GM18502 (cell line): ENCODE results near the gene TPM4.
"Not testable (repeated sequence)": the region's sequence is repeated elsewhere in the genome, so short reads cannot be mapped to it uniquely, and the experiment has no call there.

Experiments used
- ATAC-seq: cut with Tn5 transposase; IDR thresholded peaks from one replicate; pipeline ENCODE4 v1.9.1; 2021; ENCODE audit warnings: mild to moderate bottlenecking; ENCODE audit not compliant: unreplicated experiment, poor library complexity

Gene TPM4

DNA sequence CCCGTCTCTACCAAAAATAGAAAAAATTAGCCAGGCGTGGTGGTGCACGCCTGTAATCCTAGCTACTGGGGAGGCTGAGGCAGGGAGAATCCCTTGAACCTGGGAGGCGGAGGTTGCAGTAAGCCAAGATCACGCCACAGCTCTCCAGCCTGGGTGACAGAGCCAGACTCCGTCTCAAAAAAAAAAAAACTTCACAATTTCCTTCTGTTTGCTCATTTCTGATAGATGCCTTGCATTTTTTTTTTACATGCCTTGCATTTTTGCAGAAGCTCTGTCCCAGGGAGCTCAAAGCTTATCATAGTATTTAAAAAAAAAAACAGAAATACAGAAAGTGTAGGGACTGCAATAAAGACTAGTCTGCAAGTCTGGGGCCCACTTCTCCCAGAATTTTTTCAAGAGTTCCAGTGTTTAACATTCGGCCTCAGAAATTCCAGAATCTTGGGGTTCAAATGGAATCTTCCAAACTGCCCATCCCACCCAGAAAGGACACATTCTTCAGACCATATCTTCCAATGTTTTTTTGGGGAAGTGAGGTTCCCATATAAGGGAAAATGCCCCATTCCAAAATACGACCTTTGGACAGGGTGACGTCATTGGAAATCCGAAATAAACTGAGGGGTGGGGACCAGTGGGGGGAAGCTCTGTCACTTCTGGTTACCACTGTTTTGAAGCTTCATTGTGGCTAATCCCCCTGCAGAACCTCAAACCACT lies 18.2 kb downstream of the TPM4 start:
- no peak for ATAC-seq

DNA sequence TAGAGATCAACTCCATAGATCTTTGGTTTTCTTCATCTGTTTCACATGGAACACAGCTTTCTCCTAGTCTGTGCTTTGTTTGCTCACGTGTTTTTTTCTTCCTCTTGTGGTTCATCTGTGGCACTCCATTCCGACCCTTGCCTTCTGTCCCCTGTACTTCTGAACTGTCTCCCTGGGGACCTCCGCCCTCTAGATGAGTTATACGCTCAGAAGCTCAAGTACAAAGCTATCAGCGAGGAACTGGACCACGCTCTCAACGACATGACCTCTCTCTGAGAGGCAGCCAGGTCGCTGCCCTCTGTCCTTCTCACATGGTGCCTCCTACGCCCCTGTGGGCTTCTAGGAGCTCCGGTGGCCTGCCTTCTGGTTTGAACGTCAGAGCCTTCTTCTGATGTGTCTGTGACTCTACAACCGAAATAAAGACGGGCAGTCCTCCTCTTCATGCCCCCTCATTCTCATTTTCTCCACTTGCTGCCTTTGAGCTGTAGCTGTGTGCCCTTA lies 18.8 kb downstream of the TPM4 start:
- no peak for ATAC-seq

DNA sequence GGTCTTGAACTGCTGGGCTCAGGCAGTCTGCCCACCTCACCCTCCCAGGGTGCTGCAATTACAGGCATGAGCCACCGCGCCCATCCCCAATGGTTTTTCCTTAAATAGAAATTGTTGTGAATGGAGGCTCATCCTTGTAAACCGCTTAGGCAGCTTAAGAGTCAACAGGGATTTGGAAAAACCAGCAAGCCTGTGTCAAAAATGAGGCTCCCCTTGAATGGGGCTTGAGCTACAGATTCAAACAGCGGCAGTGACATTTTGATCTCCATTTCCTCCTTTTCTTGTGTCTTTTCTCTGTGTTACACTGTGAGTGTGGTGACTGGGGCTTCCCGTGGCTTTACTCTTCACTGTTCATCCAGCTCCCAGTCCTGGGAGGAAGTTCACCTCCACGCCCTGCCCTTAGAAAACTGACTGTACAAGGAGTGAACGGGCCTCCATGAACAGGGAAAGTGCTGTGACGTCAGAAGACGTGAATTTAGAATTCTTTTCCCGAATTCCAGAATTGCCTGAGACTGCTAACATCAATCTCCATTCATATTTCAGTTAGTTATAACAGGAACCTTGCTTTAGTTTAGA lies 20.1 kb downstream of the TPM4 start:
- ATAC-seq = no peak

DNA sequence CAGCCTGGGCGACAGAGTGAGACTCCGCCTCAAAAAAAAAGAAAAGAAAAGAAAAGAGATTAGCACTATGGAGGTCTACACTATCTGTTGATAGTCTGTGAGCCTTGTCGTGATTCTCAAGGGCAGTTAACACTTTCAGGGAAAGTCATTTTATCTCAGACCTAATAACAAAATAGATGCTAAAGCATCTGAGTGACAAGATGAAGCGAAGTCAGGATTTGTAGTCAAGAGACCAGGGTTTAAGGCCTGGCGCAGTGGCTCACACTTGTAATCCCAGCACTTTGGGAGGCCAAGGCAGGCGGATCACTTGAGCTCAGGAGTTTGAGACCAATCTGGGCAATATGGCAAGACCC lies 22.1 kb downstream of the TPM4 start:
- ATAC-seq = no peak

DNA sequence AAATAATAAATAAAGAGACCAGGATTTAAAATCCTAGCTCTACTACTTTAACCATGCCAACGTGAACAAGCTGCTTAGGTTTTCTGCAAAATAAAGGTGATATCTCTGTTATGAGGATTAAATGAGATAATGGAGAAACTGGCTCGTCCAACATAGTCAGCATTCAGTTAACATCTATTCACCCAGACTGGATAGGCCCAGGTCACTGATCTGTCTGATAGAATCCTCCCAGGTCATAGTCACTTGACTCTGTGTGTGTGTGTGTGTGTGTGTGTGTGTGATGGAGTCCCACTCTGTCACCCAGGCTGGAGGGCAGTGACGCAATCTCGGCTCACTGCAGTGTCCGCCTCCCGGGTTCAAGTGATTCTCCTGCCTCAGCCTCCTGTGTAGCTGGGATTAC lies 22.5 kb downstream of the TPM4 start:
- no peak for ATAC-seq

DNA sequence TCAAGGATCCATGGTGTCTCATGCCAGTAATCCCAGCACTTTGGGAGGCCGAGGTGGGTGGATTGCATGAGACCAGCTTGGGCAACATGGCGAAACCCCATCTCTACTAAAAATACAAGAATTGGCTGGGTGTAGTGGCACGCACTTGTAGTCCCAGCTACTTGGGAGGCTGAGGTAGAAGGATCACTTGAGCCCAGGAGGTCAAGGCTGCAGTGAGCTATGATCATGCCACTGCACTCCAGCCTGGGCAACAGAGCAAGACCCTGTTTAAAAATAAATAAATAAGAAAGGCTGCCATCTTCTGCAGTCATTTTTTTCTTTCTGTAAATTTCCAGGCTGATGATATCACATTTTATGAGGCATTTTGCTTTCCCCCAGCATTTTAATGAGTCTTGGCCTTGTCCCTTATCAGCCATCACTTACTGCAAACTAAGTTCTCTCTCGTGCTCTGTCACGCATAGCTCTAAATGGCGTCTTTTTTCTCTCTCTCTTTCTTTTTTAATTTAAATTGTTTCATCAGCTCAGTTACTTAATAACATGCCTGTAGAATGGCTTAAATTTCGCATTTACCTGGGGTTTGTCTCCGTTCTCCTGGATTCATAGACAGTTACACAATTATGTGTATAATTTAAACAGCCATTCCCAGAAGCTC lies 23.1 kb downstream of the TPM4 start:
- not testable (repeated sequence) for ATAC-seq

DNA sequence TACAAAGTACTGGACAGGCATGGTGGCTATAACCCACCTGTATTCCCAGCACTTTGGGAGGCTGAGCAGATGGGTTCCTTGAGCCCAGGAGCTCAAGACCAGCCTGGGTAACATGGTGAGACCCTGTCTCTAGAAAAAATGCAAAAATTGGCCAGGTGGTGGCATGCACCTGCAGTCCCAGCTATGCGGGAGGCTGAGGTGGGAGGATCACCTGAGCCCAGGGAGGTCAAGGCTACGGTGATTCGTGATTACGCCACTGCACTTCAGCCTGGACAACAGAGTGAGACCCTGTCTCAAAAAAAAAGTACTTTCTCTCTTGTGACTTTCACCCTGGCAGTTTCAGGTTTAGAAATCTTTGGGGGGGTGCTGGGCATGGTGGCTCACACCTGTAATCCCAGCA lies 24.2 kb downstream of the TPM4 start:
- ATAC-seq = no peak

DNA sequence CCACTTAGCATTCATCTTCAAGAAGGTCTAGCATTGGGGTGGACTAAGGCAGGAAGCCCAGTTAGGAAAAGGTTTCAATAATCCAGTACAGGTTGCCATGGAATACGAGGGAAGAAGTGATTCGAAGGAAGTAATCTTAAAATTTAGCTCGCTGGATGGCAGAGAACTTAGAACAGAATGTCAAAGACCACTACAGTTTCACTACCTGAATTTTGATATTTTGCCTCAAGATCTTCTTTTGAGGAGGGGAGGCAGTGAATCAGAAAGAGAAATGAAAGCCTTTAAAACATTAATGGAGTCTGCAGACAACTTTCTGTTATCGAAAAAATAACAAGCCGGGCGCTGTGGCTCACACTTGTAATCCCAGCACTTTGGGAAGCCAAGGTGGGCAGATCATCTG lies 28.4 kb downstream of the TPM4 start:
- no peak for ATAC-seq

DNA sequence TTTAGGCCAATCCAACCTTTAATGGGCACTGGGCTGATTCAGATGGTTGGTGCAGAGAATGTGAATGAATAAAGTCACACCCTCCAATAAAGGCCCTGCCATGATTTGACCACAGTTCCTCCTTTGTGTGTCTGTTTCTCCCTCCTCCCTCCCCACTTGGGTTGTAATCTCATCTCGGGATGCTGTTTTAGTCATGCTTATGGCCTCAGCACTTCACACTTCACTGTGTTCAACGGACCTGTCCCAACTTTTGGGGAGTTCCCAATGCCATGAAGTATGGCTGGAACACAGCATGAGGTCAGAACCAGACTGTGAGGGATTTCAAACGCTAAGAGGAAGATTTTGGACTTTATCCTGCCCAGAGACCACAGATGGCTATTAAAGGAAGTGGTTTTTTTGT lies 29.8 kb downstream of the TPM4 start:
- ATAC-seq = no peak

DNA sequence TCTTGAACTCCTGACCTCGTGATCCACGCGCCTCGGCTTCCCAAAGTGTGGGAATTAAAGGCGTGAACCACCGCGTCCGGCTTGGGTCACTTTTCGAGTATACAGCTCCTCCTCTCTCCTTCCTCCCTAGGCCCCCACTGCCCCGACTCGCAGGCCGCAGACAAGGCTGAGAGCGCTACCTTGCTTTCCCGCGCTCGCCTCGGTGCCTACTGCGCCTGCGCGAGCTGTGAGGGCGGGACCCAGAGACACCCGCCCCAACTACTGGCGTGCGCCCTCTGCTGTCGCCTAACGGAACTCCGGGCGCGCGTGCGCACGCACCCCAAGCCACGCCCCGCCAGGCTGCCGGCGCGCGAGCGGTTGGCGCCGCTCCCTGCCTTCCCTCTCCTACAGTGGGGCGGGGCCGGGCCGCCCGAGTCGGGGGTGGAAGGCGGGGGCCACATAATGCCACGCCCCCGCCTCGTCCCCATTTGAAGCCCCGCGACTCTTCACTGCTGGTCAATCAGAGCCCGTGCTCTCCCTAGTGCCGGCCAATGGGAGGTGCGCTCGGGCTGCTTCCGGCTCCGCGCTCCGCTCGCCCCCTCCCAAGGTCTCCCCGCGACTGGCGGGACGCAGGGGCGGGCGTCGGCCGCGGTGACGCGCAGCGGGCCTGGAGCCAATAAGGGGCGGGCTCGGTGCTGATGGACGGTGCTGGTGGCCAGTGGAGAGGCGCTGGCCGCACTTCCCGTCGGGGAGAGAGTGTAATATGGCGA lies 35.0 kb downstream of the TPM4 start, which contains the start of gene RAB8A:
Gene RAB8A (plus strand): TSS at position 730 of the 749 bp plus-strand sequence. CDS start 13 bp downstream, at position 743.
- peak; percentile 87 for ATAC-seq

DNA sequence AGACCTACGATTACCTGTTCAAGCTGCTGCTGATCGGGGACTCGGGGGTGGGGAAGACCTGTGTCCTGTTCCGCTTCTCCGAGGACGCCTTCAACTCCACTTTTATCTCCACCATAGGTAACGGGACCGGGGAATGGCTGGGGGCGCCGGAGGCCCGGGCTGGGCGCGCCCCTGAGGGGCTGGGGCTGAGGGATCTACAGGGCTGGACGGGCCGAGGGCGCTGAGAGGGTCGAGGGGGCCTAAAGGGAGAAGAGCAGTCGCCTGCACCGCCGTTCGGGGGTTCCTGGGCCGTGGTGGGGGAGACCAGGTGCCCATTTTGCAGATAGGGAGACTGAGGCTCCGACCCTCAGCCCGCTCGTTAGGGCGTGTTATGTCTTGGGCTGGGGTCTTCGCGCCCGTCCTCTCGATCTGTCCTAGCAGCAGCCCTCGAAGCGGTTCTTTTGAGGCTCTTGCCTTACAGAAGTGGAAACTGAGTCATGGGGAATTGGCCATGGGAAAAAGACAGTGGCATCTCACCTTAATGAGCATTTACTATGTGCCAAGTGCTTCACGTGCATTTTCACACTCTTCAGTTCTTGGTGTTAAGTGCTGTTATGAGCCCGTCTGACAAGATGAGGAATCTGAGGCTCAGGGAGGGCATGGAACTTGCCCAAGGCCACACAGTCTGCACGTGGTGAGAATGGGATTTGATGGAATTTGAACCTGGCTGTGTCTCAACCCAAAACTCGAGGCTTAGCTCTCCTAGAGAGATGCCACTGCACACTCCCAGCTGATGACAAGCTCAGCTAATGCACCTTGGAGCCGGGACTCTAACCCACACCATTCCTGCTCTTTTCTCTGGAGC lies 35.8 kb downstream of the TPM4 start:
- peak; percentile 4 for ATAC-seq

DNA sequence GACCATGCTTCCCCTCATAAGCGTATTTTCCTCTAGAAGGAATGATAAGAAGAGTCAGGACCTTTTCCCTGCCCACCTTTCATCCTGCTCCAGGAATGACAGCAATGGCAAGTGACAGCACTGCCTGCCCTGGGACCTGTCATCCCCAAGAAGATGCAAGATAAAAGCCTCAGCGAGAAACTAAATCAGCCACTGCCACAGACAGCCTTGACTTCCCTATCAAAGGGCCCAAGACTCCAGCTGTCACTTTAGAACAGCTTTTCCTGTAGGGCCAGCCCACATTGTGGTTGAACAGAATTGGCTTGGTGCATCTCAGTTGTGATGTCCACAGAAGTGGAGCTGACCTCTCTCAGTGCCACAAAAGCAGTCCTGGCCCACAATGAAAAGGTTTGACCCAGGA lies 36.5 kb downstream of the TPM4 start:
- no peak for ATAC-seq

DNA sequence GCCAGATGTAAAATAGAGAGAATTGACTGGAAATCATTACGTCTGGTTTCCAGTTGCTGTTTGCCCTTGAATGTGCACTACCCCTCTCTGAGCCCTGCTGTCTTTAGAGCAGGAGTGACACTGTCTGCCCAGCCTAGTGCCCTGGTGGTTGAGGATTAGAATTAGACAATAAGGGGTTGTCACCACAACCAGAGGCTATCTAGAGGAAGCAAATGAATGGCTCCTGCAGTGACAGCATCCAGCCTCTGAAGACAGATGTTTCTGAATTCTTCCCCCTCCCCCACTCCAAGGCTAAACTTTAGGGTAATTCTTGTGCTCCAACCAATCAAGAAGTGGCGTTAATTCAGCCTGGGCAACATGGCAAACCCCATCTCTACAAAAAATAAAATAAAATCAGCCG lies 37.4 kb downstream of the TPM4 start:
- ATAC-seq = no peak

DNA sequence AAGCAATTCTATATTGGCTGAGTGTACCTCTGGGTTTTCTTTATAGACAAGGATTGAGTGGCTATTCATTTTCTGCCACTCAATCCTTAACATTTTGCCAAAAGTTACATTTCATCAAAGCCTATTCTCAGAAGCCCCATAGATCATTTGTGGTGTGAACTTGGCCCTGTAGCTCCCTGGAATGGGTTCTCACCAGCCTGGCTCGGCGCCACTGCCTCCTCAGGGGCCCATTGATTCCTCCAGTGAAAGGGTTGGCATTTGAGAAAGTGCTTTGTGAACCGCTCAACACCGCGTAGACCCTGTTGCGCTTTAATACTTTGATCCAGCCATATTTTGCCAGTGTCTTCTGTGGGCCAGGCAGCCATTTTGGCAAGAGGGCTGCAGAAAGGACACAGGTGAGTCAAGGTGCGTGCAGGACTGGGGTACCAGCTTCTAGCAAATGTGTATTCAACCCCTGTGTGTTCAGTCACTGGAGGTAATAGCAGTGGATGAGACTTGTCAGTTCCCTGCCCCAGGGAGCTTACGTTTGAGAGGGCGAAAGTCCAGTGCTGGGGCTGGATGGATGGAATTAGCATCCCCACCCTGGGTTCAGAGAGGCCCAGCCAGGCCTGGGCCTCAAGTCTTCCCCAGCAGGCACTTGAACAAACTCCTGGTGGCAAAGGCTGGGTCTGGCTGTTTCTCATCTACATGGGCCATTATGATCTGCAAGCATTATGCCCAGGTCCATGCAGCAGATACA lies 39.2 kb downstream of the TPM4 start:
- no peak for ATAC-seq

DNA sequence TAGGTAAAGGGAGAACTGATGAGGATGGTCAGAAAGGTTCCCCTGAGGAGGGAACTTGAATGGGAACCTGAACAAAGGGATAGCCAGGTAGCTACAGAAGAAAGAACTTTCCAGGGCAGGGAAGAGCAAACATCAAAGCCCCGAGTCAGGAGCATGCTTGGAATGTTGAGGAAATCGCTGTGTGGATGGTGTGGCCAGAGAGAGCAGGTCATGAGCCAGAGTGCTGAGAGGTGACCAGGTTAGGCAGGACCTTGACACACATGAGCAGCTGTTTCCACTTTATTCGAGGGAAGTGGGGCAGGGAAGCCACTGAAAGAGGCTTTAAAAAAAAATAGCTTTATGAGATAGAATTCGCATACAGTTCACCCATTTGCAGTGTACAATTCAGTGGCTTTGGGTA lies 39.8 kb downstream of the TPM4 start:
- no peak for ATAC-seq

DNA sequence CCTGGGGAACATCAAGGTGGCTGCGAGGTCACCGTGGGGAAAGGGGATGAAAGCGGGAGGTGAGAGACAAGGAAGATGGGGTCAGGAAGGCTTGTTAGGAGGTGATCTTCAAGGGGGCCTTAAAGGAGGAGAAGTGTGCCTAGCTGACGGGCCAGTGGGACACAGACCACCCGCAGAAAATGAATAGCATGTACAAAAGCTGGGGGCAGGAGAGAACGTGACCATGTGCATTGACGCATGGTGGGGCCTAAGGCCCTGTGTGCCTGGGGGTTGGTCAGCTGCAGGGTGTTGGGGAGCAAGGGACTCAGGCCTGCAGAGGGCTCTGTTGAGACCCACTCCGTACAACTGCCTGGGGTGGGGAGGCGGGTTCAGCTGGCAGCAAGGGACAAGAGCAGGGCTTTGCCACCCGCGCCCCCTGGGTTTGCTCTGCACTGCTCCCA lies 41.3 kb downstream of the TPM4 start:
- ATAC-seq = no peak

DNA sequence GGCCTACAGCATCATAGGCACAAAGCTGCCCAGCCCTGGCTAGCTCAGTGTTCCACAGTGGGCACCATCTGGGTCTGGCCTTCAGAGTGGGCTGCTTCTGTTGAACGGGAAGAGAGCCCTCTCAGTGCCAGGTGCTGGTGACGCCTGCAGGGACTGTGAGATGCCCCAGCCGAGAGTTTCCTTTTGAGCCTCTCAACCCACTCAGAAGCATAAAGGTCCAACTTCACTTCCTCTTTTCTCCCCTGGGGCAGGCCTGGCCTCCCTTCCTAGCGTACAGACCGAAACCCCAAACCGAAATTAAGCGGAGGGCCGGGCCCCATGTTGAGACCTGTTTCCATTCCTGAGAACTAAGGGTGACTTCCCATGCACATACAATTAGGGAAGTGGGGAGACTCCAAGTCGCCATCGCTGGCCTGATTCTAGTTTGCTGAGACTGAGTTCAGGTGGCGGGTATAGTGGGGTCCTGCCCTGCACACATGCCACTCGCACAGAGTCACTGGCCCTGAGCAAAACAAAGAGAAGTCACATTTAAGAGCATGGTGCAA lies 42.3 kb downstream of the TPM4 start:
- peak; percentile 75 for ATAC-seq

DNA sequence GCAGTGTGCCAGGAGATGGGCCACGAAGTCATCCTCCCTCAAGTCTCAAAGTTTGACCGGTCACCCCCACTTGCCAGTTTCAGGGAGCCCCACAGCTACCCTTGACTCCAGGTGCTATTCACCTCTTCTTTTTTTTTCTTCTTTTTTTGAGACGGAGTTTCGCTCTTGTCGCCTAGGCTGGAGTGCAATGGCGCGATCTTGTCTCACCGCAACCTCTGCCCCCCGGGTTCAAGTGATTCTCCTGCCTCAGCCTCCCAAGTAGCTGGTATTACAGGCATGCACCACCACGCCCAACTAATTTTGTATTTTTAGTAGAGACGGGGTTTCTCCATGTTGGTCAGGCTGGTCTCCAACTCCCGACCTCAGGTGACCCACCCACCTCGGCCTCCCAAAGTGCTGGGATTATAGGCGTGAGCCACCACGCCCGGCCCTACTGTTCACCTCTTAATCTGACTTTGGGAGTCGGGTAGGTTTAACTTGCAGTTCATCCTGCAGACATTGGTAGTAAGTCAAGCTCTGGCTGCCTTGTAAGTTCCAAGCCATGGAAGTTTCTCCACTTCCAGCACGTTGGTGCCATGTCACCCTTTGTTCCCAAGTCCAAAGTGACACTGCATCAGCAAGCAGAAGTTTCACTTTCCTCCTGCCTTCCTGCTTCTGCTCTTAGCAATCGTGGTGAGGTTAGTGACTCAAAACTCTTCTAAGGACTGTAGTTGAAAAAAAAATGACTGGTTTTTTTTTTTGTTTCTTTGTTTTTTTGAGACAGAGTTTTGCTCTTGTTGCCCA lies 43.0 kb downstream of the TPM4 start:
- ATAC-seq = not testable (repeated sequence)
